Sigmoid colon (tissue), 4 donors: ENCODE results near the gene MITF.

Experiments
- EP300 ChIP-seq, 4 donors: sonication (generic); formaldehyde crosslinking; IDR thresholded peaks; one replicate each; pipeline ENCODE4 v1.6.1; 2017; ENCODE audit warnings: antibody characterized with exemption in 4 of 4
- POLR2A ChIP-seq, 2 donors: fragments of 450-650 bp; IDR thresholded peaks; one replicate each; pipeline ENCODE4 v1.6.1; 2016; ENCODE audit warnings: antibody characterized with exemption in 2 of 2, mild to moderate bottlenecking in 2 of 2, moderate library complexity in 2 of 2
- POLR2AphosphoS5 ChIP-seq, 4 donors: sonication (generic); formaldehyde crosslinking; IDR thresholded peaks; one replicate each; pipeline ENCODE4 v1.6.1; 2017; ENCODE audit warnings: antibody characterized with exemption in 4 of 4
- TF ChIP-seq, protein P1 (sequence below), 4 experiments: fragments of 450-650 bp in 3 of 4; fragments of 200-600 bp in 1 of 4; IDR thresholded peaks; one replicate each; pipeline ENCODE4 v1.5.1; 2016 to 2019; ENCODE audit warnings: antibody characterized with exemption in 4 of 4, mild to moderate bottlenecking in 3 of 4, moderate library complexity in 2 of 4

GRCh38 chr3:69970827-69971226 is 231.6 kb downstream of the MITF start:
- TF ChIP-seq POLR2A (IDR thresholded peaks at IDR 0.05), result no peak
- no peak for TF ChIP-seq EP300 (IDR thresholded peaks at IDR 0.05)
- TF ChIP-seq POLR2AphosphoS5 (IDR thresholded peaks at IDR 0.05), result no peak
- TF ChIP-seq, protein P1, sequence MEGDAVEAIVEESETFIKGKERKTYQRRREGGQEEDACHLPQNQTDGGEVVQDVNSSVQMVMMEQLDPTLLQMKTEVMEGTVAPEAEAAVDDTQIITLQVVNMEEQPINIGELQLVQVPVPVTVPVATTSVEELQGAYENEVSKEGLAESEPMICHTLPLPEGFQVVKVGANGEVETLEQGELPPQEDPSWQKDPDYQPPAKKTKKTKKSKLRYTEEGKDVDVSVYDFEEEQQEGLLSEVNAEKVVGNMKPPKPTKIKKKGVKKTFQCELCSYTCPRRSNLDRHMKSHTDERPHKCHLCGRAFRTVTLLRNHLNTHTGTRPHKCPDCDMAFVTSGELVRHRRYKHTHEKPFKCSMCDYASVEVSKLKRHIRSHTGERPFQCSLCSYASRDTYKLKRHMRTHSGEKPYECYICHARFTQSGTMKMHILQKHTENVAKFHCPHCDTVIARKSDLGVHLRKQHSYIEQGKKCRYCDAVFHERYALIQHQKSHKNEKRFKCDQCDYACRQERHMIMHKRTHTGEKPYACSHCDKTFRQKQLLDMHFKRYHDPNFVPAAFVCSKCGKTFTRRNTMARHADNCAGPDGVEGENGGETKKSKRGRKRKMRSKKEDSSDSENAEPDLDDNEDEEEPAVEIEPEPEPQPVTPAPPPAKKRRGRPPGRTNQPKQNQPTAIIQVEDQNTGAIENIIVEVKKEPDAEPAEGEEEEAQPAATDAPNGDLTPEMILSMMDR (IDR thresholded peaks at IDR 0.05), result no peak
